ENCODE results near the gene CCDC185. TPM values are rescaled to one million over a fixed set of nuclear protein-coding genes. Genes with fewer than 3 reads are reported as not detected.

CCDC185 gene
- total and polyA plus RNA-seq, 7 donors, result not detected

Other genes starting within 250 kb of the CCDC185 start
- gene SUSD4, start 29.2 kb upstream of the CCDC185 start, total RNA-seq, result 1 to 10 TPM in 2 of 4 donors, under 1 TPM in 2; 0.15 to 3.9 (median 1.4) TPM
- under 1 TPM; 0.08 to 0.21 (median 0.20) TPM for gene SUSD4, start 29.2 kb upstream of the CCDC185 start, polyA plus RNA-seq